Stimulated activated naive CD8-positive, alpha-beta T cell treated with anti-CD3 and anti-CD28 coated beads, Interleukin-15, Interleukin-2, amounts not matched to agents 100 ng/mL and 50 ng/mL, for 24 hours (primary cell): ENCODE measurements around the gene RNF217.
"Not testable (repeated sequence)": the region's sequence is repeated elsewhere in the genome, so short reads cannot be mapped to it uniquely, and the experiment has no call there.

Source experiments
- H3K27ac Mint-ChIP-seq: one replicate; pipeline ENCODE4 v1.8.0; 2021; ENCODE audit warnings: mild to moderate bottlenecking, mixed read lengths
- H3K27me3 Mint-ChIP-seq: one replicate; pipeline ENCODE4 v1.8.0; 2021; ENCODE audit warnings: mixed read lengths
- H3K36me3 Mint-ChIP-seq: one replicate; pipeline ENCODE4 v1.8.0; 2021; ENCODE audit warnings: low read depth, mixed read lengths
- H3K4me1 Mint-ChIP-seq: one replicate; pipeline ENCODE4 v1.8.0; 2021; ENCODE audit warnings: low read depth, mixed read lengths
- H3K4me3 Mint-ChIP-seq: one replicate; pipeline ENCODE4 v1.8.0; 2021; ENCODE audit warnings: mild to moderate bottlenecking, mixed read lengths
- H3K9me3 Mint-ChIP-seq: one replicate; pipeline ENCODE4 v1.8.0; 2021; ENCODE audit warnings: mixed read lengths

Gene RNF217

GRCh38 chr6:125112934-125113333 lies 150.7 kb downstream of the RNF217 start:
- Mint-ChIP-seq H3K27ac (no peak overlapping the region), H3K27me3 (peaks cover 4% of the 10 kb centered on the region), H3K36me3 (peaks cover 4% of the 10 kb centered on the region), H3K4me3 (no peak overlapping the region), H3K9me3 (peaks cover 35% of the 10 kb centered on the region), H3K4me1 (no peaks in the 10 kb centered on the region)

GRCh38 chr6:125114248-125114858 lies 152.1 kb downstream of the RNF217 start:
- peaks cover 5% of the 10 kb centered on the region for H3K27me3 Mint-ChIP-seq
- no peaks in the 10 kb centered on the region for H3K4me1 Mint-ChIP-seq
- peaks cover 4% of the 10 kb centered on the region for H3K36me3 Mint-ChIP-seq
- peaks cover 32% of the 10 kb centered on the region for H3K9me3 Mint-ChIP-seq
- H3K27ac Mint-ChIP-seq, result no peak overlapping the region
- no peak overlapping the region for H3K4me3 Mint-ChIP-seq

- Mint-ChIP-seq H3K27me3 (peaks cover 7% of the 10 kb centered on the region), H3K4me3 (no peak overlapping the region), H3K9me3 (peaks cover 13% of the 10 kb centered on the region), H3K36me3 (peaks cover 4% of the 10 kb centered on the region), H3K4me1 (no peaks in the 10 kb centered on the region), H3K27ac (no peak overlapping the region)
Observed at GRCh38 chr6:125116170-125116569, 153.9 kb downstream of the RNF217 start.

GRCh38 chr6:125116710-125117109 lies 154.5 kb downstream of the RNF217 start:
- H3K9me3 Mint-ChIP-seq, result peaks cover 8% of the 10 kb centered on the region
- no peak overlapping the region for H3K27ac Mint-ChIP-seq
- H3K4me3 Mint-ChIP-seq, result no peak overlapping the region
- no peaks in the 10 kb centered on the region for H3K4me1 Mint-ChIP-seq
- peaks cover 4% of the 10 kb centered on the region for H3K36me3 Mint-ChIP-seq
- H3K27me3 Mint-ChIP-seq, result peaks cover 7% of the 10 kb centered on the region

GRCh38 chr6:125117818-125118217 lies 155.6 kb downstream of the RNF217 start:
- Mint-ChIP-seq H3K9me3 (no peaks in the 10 kb centered on the region), H3K27ac (no peak overlapping the region), H3K27me3 (peaks cover 7% of the 10 kb centered on the region), H3K4me1 (no peaks in the 10 kb centered on the region), H3K4me3 (no peak overlapping the region), H3K36me3 (no peaks in the 10 kb centered on the region)

GRCh38 chr6:125120054-125120590 lies 157.9 kb downstream of the RNF217 start:
- Mint-ChIP-seq H3K9me3 (no peaks in the 10 kb centered on the region), H3K27me3 (peaks cover 7% of the 10 kb centered on the region), H3K27ac (no peak overlapping the region), H3K4me1 (no peaks in the 10 kb centered on the region), H3K36me3 (no peaks in the 10 kb centered on the region), H3K4me3 (no peak overlapping the region)

- Mint-ChIP-seq H3K4me1 (no peaks in the 10 kb centered on the region), H3K36me3 (no peaks in the 10 kb centered on the region), H3K27me3 (peaks cover 5% of the 10 kb centered on the region), H3K27ac (no peak overlapping the region), H3K4me3 (no peak overlapping the region), H3K9me3 (no peaks in the 10 kb centered on the region)
Observed at GRCh38 chr6:125121894-125122293, 159.7 kb downstream of the RNF217 start.

- Mint-ChIP-seq H3K27me3 (peaks cover 10% of the 10 kb centered on the region), H3K27ac (no peak overlapping the region), H3K36me3 (no peaks in the 10 kb centered on the region), H3K4me3 (no peak overlapping the region), H3K4me1 (no peaks in the 10 kb centered on the region), H3K9me3 (no peaks in the 10 kb centered on the region)
Observed at GRCh38 chr6:125123051-125123450, 160.8 kb downstream of the RNF217 start.

GRCh38 chr6:125123468-125124048 lies 161.3 kb downstream of the RNF217 start:
- no peaks in the 10 kb centered on the region for H3K36me3 Mint-ChIP-seq
- peaks cover 10% of the 10 kb centered on the region for H3K27me3 Mint-ChIP-seq
- H3K4me3 Mint-ChIP-seq, result no peak overlapping the region
- no peaks in the 10 kb centered on the region for H3K9me3 Mint-ChIP-seq
- H3K4me1 Mint-ChIP-seq, result no peaks in the 10 kb centered on the region
- H3K27ac Mint-ChIP-seq, result no peak overlapping the region

GRCh38 chr6:125124049-125124669 lies 161.9 kb downstream of the RNF217 start:
- Mint-ChIP-seq H3K9me3 (no peaks in the 10 kb centered on the region), H3K27me3 (peaks cover 10% of the 10 kb centered on the region), H3K36me3 (no peaks in the 10 kb centered on the region), H3K27ac (no peak overlapping the region), H3K4me3 (no peak overlapping the region), H3K4me1 (no peaks in the 10 kb centered on the region)

GRCh38 chr6:125125856-125126255 lies 163.6 kb downstream of the RNF217 start:
- H3K27ac Mint-ChIP-seq, H3K9me3 Mint-ChIP-seq, H3K4me3 Mint-ChIP-seq, H3K36me3 Mint-ChIP-seq, H3K4me1 Mint-ChIP-seq: not testable (repeated sequence)
- H3K27me3 Mint-ChIP-seq, result peaks cover 14% of the 10 kb centered on the region

- no peaks in the 10 kb centered on the region for H3K9me3 Mint-ChIP-seq
- H3K4me1 Mint-ChIP-seq, result no peaks in the 10 kb centered on the region
- H3K36me3 Mint-ChIP-seq, result no peaks in the 10 kb centered on the region
- H3K4me3 Mint-ChIP-seq, result no peak overlapping the region
- peaks cover 18% of the 10 kb centered on the region for H3K27me3 Mint-ChIP-seq
- no peak overlapping the region for H3K27ac Mint-ChIP-seq
Observed at GRCh38 chr6:125129354-125129753, 167.1 kb downstream of the RNF217 start.

- Mint-ChIP-seq H3K36me3 (no peaks in the 10 kb centered on the region), H3K9me3 (no peaks in the 10 kb centered on the region), H3K27me3 (peaks cover 19% of the 10 kb centered on the region), H3K4me1 (no peaks in the 10 kb centered on the region), H3K27ac (no peak overlapping the region), H3K4me3 (no peak overlapping the region)
Observed at GRCh38 chr6:125132058-125132457, 169.8 kb downstream of the RNF217 start.

GRCh38 chr6:125136378-125136777 lies 174.1 kb downstream of the RNF217 start:
- Mint-ChIP-seq H3K9me3 (no peaks in the 10 kb centered on the region), H3K4me3 (no peak overlapping the region), H3K27ac (no peak overlapping the region), H3K4me1 (no peaks in the 10 kb centered on the region), H3K27me3 (peaks cover 8% of the 10 kb centered on the region), H3K36me3 (no peaks in the 10 kb centered on the region)

- H3K9me3 Mint-ChIP-seq, result no peaks in the 10 kb centered on the region
- peaks cover 5% of the 10 kb centered on the region for H3K27me3 Mint-ChIP-seq
- H3K4me1 Mint-ChIP-seq, result no peaks in the 10 kb centered on the region
- no peak overlapping the region for H3K27ac Mint-ChIP-seq
- no peaks in the 10 kb centered on the region for H3K36me3 Mint-ChIP-seq
- H3K4me3 Mint-ChIP-seq, result no peak overlapping the region
Observed at GRCh38 chr6:125138083-125138482, 175.8 kb downstream of the RNF217 start.
